ENCODE results near the gene TMEM120A.

TMEM120A gene

DNA sequence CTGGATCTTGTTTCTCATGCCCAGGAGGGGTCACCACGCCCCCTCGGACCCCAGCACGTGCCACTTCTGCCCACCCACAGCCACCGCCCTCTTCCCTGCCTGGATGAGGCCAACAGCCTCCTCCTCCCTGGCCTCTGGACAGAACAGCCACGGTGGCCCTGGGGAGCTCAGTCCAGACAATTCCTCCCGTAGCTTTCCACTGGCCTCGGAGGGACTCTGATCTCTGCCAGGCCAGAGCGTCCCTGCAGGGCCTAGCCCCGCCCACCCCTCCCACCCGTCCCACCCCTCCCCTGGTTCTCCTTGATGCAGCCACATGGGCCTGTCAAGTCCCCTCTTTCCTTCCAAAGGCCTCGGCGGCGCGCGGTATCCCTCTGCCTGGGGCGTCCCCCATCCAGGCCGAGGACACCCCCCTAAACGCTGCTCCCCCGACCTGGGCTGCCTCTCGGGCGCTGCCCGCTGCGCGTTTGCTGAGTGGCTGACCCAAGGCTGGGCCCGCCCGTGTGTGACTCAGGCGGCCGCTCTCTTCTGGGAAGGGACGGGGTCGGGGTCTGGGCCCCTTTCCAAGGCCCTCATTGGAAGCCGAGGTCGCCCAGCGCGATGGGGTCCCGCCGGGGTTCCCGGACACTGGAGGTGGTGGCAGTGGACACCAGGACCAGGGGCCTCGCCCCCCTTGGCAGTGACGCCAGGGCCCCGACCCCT is 557 bp downstream of the TMEM120A start:
- no peak for DNase-seq

DNA sequence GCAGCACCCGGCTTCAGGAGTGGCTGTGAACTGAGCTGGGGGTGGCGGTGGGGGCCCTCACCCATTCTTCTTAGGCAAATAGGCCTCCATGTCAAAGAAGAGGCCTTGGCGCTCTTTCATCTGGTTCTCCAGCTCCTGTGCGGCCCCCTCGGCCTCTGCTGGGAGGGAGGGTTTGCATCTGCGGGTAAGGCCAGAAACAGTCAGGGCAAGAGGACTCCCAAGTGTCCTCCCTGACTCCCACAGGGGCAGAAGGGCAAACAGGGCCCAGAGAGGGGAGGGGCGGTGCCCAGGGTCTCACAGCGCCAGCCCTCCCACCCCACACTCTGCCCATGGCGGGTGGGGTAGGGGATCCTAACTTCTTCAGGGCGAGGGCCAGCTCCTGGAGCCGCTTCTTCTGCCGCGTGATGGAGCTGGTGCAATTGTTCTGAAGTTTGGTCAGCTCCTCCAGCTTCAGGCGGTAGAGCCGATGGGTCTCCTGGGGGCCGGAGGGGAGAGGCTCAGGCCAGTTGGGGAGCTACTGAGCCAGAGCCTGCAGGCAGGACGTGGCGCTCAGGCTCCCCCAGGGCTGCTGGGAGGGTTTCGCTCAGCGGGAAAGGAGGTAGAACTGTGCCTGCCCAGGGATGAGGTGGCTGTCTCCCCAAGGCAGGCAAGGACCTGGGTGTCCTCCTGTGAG is 2.2 kb downstream of the TMEM120A start:
- no peak for DNase-seq

DNA sequence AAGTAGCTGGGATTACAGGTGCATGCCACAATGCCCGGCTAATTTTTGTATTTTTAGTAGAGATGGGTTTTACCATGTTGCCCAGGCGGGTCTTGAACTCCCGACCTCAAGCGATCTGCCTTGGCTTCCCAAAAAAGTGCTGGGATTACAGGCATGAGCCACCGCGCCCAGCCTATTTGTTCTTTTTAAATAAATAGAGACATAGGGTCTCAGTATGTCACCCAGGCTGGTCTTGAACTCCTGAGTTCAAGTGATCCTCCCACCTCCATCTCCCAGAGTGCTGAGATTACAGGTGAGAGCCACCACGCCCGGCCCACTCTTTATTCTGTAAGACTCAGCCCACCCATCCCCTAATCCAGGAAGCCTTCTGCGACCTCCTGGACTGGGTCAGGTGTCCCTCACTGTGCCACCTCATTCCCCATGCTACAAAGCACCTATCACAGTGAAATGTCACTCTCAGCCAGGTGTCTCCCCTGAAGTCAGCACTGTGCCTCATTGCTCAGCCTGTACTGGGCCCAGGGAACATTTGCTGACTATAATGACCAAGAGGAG is 2.8 kb downstream of the TMEM120A start:
- DNase-seq = no peak

DNA sequence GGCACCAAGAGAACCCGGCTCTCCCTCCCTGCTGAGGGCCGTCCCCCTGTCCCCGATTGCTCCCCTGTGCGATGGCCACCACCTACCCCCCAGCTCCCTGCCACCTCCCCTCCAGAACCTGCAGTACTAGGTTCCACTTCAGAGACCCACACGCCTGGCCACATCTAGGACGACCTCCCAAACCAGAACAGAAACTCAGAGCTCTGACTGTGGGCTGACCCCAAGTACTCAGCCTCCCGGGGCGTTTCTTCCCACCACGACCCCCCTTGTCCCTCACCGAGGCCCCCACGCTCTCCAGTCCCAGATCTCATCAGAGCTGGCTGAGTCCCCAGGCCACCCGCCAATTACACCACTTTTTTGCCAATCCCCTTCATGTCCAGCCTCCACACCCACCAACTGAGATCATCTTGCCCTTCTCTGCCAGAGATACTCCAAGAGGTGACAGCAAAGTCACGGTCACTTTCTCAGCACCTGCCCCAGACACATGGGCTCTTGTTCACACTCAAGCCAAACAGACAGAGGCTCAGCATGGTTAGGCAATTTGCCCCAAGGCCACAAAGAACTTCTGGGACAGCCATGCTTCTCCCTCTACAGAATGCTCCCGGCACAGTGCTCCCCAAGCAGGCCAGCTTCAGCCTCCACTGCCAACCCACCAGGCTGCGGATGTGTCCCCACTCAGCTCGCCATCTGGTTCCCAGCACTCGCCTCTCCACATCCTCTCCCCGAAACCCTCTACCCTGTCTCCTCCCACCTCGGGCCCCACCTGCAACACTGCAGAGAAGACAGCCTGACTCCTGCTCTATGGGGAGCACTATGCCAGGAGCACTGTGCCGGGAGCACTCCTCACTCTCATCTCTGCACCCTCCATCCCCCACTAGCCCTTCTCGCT is 4.7 kb downstream of the TMEM120A start:
- DNase-seq = no peak

DNA sequence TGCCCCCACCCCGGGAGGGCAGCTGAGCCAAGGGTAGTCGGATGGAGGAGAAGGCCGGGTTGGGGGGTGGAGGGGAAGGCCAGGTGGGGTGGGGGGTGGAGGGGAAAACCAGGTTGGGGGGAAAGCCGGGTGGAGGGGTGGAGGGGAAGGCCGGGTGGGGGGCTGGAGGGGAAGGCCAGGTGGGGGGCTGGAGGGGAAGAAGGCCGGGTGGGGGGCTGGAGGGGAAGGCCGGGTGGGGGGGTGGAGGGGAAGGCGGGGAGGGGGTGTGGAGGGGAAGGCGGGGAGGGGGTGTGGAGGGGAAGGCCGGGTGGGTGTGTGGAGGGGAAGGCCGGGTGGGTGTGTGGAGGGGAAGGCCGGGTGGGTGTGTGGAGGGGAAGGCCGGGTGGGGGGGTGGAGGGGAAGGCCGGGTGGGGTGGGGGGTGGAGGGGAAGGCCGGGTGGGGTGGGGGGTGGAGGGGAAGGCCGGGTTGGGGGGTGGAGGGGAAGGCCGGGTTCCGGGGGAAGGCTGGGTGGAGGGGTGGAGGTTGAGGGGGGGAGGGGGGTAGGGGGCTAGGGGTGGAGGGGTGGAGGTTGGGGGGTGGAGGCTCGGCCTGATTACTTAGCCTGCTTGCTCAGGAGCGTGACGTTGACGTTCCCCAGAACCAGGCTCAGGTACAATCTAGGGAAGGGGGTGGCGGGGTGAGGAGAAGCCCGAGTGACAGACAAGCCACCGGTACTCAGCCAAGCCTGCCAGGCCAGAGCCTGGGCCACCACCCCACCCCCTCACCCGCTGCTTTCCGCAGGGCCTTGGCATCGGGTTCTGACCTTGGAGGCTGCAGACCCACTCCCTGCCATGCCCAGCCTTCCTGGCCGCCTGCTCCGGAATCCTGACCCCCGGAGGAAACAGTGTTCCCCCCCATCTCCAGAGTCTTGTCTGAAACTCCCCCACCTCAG is 5.6 kb downstream of the TMEM120A start:
- DNase-seq = no peak

DNA sequence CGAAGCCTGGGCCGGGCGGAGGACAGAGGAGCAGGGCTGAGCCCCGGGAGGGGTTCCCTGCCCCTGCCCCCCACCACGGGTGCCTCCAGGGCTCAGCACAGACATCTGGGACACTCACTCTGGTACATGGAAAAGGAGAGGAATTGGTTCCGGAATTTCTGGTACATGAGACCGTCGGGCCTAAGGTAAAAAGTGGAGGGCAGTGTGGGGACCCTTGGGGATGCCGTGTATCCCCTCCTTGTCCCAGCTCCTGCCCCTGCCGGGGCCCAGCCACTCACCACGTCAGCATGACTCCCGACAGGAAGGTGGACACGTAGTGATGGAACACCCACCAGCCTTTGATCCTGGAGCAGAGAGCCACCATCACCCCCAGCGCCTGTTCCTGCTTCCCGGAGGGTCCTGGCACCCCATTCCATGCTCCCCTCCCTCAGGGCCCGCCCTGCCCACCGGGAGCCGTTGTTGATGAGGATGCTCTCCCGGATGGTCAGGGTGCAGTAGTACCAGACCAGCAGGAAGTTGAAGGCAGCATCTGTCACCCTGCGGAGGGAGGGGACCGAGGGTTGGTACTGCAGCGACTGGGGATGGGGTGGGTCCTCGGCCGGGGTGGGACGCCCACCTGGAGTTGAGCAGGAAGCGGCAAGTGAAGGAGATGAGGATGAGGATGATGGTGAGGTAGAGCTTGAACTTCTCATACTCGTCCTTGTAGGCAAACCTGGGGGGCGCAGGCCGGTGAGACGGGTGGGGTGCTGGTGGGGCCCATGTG is 6.4 kb downstream of the TMEM120A start:
- no peak for DNase-seq

DNA sequence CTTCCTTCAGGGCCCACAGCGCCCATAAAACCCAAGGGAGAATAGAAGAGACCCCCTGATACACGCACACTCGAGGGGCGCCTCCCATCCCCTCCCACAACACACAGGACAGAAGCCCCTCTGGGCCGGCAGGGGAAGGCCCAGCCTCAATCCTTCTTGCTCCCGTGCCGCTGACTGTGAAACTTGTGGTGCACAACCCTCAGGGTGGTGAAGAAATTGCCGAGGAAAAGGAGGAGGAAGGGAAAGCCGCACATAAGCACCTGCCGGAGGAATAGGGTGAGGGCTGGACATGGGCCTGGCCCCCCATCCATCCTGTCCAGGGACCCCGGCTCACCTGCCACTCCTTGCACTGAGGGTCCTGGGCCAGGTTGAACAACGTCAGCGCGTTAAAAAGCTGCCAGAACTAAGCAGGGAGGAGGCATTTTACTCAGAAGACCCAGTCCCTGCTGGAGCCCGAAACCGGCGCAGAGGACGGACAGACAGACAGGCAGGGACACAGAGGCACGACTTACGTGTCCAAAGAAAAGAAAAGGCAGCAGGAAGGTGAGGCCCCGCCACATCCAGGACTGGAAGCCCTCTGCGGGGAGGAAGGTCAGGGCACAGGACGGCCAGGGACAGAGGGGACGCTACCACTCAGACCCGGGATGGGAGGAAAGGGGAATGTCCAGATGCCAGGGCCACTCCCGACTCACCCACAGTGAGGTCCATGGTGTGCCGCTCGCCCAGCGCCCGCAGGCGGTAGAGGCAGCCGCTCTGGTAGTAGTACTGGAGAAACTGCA is 7.2 kb downstream of the TMEM120A start:
- no peak for DNase-seq

DNA sequence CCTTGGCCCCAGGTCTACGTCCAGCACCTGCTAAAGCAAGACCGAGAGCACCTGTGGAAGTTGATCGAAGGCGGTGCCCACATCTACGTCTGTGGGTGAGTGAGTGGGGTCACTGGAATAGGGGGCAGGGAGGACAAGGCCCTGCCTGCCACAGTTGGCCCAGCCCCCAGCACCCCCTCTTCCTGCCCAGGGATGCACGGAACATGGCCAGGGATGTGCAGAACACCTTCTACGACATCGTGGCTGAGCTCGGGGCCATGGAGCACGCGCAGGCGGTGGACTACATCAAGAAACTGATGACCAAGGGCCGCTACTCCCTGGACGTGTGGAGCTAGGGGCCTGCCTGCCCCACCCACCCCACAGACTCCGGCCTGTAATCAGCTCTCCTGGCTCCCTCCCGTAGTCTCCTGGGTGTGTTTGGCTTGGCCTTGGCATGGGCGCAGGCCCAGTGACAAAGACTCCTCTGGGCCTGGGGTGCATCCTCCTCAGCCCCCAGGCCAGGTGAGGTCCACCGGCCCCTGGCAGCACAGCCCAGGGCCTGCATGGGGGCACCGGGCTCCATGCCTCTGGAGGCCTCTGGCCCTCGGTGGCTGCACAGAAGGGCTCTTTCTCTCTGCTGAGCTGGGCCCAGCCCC is 8.1 kb downstream of the TMEM120A start:
- DNase-seq = no peak

DNA sequence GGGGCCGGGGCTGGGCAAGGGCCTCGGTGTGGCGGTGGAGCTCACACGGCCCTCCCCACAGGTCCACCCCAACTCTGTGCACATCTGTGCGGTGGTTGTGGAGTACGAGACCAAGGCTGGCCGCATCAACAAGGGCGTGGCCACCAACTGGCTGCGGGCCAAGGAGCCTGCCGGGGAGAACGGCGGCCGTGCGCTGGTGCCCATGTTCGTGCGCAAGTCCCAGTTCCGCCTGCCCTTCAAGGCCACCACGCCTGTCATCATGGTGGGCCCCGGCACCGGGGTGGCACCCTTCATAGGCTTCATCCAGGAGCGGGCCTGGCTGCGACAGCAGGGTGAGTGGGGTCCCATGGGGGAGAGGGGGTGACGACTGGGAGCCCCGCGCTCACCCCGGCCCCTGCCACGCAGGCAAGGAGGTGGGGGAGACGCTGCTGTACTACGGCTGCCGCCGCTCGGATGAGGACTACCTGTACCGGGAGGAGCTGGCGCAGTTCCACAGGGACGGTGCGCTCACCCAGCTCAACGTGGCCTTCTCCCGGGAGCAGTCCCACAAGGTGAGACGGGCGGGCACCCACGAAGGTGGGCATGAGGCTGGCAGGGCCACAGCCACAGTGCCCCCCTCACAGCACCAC is 8.8 kb downstream of the TMEM120A start:
- no peak for DNase-seq

DNA sequence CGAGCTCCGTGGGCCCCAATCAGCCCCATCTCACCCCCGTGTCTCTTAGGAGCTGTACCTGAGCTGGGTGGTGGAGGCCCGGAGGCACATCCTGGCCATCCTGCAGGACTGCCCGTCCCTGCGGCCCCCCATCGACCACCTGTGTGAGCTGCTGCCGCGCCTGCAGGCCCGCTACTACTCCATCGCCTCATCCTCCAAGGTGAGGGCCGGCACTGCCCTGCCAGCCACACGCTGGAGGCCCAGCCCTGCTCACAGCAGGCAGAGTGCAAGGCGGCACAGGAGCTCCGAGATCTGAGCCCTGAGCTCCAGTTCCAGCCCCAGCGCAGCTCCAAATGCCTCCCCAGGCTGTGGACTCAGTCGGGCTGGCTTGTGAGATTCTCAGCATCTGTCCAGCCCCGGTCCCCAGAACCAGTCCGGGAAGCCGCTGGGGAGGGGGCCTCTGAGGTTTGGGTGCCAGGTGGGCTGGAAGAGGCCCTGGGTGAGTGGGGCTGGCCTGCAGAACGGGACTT is 9.3 kb downstream of the TMEM120A start:
- no peak for DNase-seq

DNA sequence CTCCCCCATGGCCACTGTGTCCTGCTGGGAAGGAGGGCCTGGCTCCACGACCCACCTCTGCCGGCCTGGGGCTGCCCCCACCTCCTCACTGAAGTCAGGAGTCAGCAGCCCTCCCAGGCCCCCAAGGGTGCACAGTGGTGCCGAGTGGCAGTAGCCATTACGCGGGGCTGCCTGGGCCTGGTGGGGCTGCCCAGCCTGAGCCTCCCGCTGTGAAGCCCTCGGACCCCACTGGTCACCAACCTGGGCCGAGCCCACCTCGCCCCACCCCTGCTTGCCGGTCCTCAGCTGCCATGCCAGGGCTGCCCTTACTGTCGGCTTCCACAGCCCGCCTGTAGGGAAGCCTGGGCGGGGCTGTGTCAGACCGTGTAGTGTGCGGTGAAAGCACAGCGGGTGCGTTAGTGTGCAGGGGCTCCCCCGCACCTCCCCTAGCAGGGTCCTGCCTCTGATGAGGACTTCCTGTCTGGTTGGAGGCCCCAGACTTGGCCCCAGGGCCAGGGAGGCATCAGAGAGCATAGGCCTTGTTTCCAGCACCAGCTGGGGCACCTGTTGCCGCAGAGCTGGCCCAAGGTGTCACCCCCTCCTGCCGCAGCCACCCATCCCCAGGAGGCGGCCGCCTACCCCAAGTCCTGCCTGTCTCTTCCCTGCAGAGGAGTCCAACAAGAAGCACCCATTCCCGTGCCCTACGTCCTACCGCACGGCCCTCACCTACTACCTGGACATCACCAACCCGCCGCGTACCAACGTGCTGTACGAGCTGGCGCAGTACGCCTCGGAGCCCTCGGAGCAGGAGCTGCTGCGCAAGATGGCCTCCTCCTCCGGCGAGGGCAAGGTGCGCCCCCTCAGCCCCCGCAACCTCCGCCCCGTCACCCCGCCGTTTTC is 10.0 kb downstream of the TMEM120A start:
- DNase-seq = no peak

DNA sequence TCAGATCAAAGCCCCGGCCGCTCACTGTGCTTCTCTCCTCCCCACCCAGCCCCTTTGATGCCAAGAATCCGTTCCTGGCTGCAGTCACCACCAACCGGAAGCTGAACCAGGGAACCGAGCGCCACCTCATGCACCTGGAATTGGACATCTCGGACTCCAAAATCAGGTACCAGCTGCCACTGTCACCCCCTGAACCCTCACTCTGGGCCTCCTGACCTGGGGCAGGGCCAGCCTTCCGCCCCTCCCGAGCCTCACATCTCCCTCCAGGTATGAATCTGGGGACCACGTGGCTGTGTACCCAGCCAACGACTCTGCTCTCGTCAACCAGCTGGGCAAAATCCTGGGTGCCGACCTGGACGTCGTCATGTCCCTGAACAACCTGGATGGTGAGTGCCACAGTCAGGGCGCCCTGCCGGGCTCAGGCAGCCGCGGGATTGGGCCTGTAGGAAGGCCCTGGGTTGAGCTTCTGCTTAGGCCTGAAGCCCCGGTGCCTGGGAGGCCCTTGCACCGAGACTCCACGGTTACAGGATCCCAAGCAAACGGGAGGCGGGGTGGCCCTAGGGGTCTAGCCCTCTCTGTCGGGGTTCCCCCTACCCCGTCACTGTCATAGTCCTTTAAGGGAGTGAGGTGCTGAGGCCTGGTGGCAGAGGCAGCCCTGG is 10.8 kb downstream of the TMEM120A start:
- no peak for DNase-seq

DNA sequence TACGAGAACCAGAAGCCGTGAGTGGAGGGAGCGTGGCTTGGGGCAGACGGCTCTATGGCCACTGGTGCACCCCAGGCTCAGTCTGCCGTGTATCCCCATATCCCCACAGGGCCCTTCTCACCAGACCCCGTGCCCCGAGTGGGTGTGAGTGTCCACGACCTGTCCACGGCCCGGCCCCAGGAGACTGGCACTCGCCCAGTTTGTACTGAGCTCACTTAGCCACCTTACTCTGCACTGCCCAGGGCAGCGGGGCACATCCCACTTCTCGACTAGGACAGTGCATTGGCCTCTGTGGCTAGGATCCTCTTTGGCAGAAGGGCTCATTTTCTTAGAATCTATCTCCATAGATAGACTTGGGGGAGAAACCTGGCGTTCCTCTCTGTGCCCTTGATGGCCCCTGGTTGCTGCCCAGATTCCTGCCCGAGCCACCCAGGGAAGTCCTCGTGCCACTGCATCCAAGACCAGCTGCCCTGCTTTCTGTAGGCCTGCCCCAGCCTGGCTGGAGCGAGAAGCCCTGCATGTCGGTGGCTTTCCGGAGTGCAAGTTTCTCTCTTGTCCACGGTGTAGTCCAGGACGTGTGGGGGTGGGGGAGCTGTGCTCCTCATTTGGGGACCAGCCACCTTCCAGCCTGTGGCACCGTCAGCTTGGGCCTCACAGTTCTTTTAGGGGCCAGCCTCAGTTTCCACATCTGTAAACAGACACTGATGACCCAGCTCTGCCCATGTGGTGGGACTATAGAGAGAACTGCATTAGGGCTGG is 11.9 kb downstream of the TMEM120A start:
- no peak for DNase-seq

DNA sequence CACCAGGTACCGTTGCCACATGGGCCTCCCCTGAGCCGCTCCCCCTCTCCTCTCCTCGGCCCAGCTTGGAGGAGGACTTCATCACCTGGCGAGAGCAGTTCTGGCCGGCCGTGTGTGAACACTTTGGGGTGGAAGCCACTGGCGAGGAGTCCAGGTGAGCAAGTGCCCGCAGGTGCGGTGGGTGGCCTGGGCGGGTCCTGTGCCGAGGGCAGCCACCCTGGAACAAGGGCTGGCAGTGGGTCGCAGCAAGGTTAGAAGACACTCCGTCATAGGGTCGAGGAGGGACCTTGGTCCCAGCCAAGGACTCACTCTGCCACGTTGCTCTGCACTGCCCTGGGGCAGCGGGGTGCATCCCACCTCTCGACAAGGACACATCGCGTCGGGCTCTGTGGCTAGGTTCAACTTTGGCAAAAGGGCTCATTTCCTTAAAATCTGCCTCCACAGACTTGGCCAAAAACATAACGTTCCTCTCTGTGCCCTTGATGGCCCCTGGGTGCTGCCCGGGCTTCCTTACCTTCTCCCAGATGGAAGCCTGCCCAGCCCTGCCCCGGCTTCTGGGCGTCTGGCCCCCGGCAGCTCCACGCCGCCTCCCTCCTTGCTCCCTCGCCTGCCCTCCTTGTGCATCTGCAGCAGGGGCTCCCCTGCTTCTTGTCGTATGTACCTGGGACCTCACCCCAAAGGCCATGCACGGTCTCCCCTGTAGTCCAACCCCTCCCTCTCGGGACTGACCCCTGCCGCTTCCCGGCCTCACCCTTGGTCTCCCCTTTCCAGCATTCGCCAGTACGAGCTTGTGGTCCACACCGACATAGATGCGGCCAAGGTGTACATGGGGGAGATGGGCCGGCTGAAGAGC is 12.7 kb downstream of the TMEM120A start:
- DNase-seq = no peak

DNA sequence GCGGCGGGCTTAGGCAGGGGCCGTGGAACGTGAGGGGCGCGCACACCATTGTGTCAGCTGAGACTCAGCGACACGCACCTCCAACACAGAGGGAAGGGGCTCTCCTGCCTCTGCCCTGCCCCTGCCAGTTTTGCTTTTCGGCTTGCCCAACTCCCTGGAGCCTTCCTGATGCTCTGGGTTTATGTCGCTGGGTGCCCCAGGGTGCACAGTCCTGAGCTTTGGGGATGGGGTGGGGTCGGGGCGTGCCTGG is 13.3 kb downstream of the TMEM120A start:
- DNase-seq = no peak

DNA sequence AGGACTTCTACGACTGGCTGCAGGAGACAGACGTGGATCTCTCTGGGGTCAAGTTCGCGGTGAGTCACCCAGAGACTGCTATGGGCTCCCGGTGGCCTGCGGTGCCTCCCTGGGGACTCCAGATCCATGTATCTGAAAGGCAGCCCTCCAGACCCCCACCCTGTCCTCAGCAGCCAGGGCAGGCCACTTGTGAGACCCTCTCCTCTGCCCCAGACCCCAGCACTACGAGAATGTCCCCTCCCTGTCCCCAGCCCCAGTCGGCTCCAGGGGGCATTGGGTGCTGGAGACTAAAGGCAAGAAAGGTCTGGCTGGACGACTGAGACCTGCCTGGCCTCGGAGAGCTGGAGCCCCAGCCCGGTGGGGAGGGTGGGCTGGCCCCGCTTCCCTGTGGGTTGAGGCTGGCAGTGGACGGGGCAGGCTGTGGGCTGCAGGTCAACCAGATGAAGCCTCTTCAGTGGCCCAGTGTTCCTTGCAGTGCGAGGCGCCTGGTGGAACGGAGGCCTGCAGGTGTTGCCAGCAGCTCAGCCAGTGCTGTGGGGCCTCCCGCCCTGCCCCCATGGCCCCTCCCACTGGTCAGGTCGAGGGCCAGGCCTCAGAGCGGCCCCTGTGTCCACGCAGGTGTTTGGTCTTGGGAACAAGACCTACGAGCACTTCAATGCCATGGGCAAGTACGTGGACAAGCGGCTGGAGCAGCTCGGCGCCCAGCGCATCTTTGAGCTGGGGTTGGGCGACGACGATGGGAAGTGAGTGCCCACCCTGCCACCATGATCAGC is 13.8 kb downstream of the TMEM120A start:
- no peak for DNase-seq
